ENCODE results near the gene DOK4.
"Not testable (repeated sequence)": the region's sequence is repeated elsewhere in the genome, so short reads cannot be mapped to it uniquely, and the experiment has no call there.

DOK4 gene

GRCh38 chr16:57475711-57476339, 10.5 kb downstream of the DOK4 start:
- no peak for DNase-seq

DNA sequence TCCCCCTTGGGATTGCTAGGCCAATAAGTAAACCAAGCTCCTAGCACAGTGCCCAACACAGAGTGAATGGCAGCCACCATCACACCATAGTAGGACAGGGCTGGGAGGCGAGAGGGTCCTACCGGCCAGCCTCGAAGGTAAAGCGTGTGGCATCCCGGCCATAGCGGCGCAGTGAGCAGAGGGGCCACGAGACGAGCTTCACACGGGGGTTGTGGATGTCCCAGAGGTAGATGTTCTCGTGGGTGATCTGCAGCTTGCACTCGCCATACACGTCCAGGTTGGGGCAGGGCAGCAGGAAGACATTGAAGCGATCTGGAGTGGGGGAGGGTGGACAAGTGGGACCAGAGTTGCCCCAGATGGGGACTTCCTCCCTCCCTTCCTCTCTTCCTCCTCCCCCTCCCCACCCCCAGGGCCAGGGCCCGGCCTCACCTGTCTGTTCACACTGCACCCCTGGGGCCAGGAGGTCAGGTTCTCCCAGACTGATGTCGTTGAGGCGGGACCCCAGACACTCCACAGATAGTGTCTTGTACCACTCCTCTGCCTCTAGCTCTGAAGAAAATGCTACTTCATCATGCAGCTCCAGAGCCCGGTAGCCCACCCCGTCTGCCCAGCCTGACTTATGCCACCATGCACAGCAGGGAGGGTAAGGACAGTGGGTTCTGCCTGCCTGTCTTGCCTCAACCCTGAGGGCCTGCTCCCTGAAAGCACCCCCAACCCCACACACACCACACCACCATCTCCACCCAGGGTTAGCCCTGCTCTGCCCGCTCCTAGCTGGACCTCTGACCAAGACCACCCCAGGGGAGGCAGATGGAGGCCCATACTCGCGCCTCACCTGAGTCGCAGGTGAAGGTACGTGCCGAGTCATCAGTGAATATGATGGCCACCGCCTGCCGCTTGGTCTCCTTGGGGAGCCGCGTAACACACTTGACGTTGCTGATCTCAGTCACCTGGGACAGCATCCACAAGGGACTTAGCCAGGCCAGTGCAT, 11.3 kb downstream of the DOK4 start:
- no peak for DNase-seq

DNA sequence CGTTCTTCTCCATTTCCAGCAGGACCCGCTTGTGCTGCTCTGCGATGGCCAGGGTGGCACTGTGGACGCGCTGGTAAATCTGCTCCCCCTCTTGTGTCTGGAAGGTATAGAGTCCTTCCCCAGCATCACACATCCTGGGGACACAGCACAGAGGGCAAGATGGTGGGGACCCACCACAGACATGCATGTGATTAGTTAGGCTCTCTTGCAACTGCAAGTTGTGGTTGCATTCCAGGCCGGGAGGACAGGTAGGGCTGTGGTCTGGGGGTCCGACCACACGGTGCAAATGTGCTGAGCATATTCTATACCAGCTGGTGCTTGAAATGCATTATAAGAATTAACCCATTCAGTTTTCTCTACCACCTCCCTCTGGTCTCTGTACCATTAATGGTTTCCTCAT, 12.4 kb downstream of the DOK4 start:
- DNase-seq: no peak

DNA sequence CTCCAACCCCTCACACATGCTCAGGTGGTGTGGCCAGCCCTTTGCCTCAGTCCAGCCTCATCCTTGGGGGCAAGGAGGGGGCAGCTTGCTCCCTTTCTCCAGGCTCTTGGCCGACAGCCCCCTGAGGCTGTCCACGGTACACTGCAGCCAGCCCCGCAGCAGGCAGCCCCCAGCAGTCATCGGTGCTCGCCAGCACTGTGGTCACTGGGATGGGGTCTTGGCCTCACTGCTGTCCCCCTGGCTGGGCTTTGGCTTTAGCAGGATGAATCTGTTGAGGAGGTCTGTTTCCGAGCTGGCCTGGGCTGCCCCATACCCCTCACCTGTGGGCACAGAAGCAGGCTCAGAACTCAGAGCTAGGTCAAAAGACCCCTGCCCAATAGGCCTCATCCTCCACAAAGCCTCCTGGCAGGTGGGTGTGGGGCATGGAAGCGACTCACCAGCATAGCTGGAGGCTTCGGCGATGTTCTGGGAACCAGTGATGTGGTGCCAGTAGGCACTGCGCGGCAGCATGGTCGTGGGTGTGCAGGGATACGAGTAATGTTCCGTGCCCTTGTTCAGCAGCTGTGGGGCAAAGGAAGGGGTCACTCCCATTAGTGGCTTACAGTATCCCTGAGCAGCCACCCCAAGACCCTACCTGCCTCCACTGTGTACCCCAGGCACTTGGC, 13.0 kb downstream of the DOK4 start:
- DNase-seq: no peak

GRCh38 chr16:57472665-57473060, 13.6 kb downstream of the DOK4 start:
- no peak for DNase-seq

DNA sequence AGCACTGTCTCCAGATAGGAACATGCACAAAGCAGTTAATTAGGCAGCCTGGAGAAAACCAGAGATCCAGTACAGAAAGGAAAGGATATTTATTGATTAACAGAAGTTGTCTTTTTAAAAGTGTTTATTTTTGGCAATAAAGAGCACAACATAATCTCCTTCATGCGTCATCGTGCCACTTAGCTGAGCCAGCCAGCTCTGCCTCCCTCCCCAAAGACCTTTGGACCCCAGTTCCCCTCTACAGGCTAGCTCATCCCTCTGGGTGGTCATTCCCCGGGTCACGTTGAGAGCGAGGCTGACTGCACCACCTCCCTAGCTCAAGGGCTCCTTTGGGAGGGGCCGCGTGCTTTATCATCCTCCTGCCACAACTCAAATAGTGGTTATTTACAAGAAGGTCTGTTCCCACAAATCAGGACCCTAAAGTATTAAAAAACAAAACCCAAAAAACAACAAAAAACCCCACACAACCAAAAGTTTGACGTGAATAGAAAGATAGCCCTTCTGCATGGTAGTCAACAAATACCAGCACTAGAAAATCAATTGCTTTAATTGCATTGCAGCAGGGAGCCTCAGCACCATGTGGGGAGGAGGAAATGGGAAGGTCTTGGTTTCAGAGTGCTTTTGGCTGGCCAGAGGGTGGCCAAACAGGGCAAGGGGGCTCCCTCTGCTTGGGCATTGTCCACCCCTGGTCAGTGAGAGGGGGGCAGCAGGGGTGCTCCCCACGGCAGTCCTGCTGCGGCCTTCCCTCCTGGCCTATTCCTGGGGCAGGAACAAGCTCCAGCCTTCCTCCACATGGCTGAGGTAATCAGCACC, 14.2 kb downstream of the DOK4 start:
- no peak for DNase-seq

DNA sequence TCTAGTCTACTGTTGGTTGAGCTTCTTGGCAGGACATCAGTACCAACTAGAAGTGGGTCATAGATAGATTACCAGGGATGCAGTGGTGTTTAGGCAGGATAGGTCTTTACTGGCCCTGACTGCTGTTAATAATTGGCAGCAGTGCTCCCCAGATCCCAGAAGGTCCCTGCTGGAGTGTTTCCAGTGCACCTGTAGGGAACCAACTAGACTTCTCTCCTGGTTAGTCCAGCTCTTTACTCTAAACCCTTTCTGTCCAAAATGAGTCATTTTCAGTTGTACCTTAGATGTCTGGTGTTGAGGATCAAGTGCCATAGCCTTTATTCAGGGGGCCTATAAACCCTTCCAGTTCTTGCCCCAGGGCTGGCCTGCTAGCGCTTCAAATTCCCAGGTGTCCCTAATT, 15.1 kb downstream of the DOK4 start:
- no peak for DNase-seq

GRCh38 chr16:57470711-57471110, 15.6 kb downstream of the DOK4 start:
- no peak for DNase-seq

DNA sequence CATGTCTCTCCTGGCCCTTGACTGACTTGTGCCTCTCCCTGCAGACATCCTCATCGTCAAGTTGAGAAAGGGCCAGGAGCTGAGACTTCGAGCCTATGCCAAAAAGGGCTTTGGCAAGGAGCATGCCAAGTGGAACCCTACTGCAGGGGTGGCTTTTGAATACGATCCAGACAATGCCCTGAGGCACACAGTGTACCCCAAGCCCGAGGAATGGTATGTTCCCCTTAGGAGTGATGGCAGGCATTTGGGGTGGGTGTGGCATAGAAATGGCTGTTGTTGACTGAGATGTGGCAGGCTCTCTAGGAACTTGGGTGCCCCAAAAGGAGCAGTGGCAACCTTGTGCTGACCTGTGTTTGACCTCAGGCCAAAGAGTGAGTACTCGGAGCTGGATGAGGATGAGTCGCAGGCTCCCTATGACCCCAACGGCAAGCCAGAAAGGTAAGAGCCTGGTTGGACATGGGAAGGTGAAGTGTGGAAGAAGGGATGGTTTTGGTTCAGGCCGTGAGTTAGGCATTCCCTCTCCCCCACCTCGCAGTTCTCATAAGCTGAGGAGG, 16.3 kb downstream of the DOK4 start:
- DNase-seq: no peak

DNA sequence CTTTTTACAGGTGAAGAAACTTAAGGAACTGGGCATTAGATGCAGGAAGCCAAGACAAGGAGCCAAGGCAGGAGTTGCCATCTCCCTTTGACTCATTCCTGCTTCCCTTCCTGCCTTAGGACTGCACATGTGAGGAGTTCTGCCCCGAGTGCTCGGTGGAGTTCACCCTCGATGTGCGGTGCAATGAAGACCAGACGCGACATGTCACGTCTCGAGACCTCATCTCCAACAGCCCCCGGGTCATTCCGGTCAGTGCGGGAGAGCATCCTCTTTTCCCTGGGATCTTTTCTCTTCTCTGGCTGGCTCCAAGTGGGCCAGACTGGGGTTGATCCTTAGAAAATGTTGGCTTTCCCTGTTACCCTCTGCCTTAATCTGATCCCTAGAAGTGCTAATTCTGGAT, 17.2 kb downstream of the DOK4 start:
- no peak for DNase-seq

DNA sequence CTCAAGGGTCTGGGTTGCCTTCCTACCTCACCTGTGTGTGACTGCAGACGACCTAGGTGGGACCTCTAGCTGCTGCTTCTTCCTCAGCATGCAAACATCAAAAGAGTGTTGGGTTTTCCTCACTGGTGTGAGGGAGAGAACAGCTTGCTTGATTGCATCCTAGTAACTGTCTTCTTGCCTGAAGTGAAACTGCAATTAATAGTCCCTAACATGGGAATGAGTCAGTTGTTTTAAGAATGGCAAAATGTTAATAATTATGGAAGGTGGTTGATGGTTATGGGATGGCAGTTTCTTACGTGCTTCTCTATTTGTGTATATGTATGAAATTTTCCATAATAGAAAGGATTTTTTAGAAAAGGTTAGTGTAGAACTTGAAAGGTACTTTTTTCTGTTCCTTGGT, 17.9 kb downstream of the DOK4 start:
- no peak for DNase-seq

DNA sequence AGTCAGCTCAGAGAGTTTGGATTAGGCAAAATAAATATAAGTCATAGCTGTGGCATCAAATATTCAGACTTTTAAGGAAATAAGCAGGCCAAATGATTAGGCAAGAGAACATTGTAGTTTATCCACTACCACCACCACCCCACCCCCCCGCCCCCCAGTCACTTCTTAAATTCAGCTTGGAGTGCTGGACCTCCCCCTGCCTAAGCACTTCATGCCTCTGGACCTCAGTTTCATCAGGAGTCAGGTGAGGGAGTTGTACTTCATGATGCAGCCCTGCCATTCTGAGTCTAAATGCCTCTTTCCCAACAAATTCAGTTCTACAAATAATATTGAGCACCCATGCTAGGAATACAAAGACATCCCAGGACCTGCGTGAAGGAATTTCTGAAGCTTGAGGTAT, 21.8 kb downstream of the DOK4 start:
- no peak for DNase-seq

GRCh38 chr16:57462978-57463362, 23.3 kb downstream of the DOK4 start:
- no peak for DNase-seq

DNA sequence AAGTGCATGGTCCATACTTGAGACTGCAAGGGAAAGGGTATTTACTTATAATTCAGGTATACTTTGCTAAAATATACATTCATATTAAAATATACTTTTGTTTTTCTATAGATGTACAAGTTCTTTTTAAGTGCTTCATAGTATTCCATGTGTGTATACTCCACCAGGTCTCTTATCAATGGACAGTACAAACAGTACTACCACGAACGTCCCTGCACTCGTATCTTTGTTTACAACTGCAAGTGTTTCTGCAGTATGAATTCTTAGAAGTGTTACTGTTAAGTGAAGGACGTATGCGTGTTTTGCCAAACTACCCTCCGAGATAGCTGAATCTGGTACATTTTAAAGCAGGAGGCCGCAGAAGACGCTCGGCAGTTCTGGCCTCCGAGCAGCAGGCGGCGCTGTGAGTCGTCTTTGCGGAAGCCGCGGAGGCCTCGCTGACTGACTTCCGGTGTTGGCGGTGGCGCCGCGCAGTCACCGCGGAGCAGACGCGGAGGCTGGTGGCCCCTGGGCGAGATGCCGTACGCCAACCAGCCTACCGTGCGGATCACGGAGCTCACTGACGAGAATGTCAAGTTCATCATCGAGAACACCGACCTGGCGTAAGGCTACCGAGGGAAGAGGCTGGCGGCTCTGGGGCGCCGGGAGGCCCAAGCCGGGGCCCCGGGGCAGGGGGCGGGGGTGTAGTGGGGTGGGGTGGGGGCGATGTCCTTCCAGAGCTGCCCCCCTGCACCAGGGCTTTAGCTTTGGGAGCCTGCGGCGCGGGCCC, 23.9 kb downstream of the DOK4 start, which contains the start of gene POLR2C:
POLR2C (plus strand) TSS at position 471 of the 769 bp plus-strand sequence; CDS start at position 517, 46 bp downstream.
- peak; percentile 49 to 75 for DNase-seq

GRCh38 chr16:57452021-57452420, 34.3 kb downstream of the DOK4 start:
- no peak for DNase-seq

- DNase-seq: peak; percentile 82 to 85
These were observed 38.9 kb downstream of the DOK4 start, which contains the start of the genes CIAPIN1 and COQ9 for GRCh38 chr16:57447186-57447962. CIAPIN1 (minus strand) TSS chr16:57447385; CDS start chr16:57440928, 6,457 bp downstream. COQ9 (plus strand) TSS chr16:57447479; CDS start chr16:57447506, 27 bp downstream.

DNA sequence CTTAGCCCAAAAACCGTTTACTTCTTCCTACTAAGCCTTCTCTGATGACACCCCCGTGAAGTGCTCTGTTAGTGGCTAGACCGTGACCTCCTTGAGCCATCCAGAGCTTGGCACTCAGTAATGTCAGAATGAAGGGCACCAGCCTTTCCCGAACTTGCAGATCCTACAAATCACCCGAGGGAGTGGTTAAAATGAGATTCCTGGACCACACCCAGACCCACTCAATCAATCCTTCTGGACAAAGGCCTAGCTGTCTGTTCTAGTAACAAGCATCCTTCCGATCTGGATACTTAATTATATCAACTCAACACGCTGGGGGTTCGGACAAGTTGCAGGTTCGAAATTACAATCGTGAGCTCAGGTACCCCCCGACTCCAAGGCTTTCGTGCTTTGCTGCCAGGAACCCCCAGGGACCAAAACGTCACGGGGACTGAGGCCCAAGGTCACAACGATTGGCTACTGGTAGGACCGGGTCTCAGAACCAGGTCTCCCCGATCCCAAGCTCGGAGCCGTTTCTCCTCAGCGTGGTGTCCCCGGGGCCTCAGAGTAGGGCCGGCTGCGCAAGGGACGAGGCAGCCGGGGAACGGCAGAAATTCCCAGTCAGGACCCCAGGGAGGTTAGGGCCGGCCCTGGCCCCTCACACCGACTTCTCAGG, 39.6 kb downstream of the DOK4 start:
- no peak for DNase-seq

- no peak for DNase-seq
These were observed 40.8 kb downstream of the DOK4 start for GRCh38 chr16:57445510-57445909.

DNA sequence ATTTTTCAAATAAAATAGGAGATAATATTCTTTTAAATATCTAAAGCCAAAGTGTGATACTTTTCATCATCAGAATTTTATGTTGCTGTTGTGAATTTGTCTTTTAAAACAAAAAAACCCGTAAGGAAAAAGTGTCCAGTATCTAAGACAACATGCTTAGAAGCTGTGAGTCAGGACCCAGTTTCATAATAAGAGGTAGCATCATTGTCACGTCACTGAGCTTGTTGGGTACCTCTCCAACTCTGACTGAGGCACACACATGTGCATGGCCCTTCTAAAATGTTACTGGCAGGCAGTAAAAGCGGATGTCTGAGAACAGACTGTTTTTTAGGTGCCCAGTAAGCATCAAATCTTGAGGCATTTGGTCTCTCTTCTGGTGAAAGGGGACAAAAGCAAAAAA, 41.6 kb downstream of the DOK4 start:
- DNase-seq: no peak

- not testable (repeated sequence) for DNase-seq
These were observed 45.7 kb downstream of the DOK4 start for GRCh38 chr16:57440551-57440950.
